ENCODE measurements around the gene PLGRKT. TPM values are rescaled to one million over a fixed set of nuclear protein-coding genes. Genes with fewer than 3 reads are reported as not detected.

Gene PLGRKT
- total and polyA plus RNA-seq, 2 donors (not counting 1 experiment from before 2014, with no cell fraction given): 17.3 to 21.6 TPM

DNA sequence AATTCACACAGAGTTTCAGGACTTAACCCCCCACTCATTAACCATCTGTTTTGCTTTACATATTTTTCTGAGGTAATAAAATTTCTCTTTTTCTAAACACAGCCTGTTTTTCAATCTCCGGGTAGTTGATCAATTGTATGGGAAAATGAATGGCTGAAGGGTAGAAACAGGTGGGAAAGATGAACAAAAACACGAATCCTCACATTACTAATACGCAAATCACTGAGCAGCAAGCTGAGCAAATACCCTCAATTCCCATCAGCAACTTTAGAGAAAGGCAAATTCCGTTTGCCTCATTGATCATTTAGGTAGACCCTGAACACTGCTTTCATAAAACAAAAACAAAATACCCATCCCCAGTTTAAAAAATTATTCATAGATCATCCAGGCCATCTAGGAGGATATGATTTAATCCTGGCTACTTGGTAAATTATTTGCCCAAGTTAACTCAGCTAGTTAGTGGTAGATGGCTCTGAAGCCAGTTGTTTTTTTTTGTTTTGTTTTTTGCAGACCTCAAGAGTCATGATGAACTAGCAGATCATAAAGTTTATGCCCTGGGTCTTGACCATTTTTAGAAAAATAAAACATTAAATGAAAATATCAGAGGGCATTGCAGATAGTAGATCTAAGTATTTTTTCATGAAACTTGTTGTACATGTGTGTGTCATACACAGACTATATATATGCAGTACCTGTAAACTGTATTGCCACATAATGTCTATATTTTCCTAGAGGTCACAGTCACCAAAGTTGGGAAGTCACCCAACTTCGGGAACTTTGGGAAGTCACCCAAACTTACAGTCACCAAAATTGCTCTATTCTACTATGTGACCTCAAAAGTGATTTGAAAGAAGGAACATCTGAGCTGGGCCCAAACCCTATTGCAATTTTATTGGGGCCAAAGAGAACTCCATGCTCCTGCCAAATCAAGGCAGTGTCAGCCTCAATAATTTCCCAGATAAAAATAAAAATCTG, 11.0 kb upstream of the PLGRKT start:
- Histone ChIP-seq H2AFZ (ENCODE audit: low read length) (no peak overlapping the region), H3K9me3 (ENCODE audit: control insufficient read depth, insufficient read depth, low read depth, low read length) (no peaks in the 10 kb centered on the region), H3K4me3 (replicated peaks in 1 of 4; ENCODE audit: control extremely low read depth in 1 of 4, insufficient read depth in 1 of 4, low read depth in 3 of 4, low read length in 4 of 4) (no peak overlapping the region), H3K27me3 (ENCODE audit: control insufficient read depth, insufficient read depth, low read length) (no peaks in the 10 kb centered on the region), H3K9ac (ENCODE audit: insufficient read depth, low read length) (no peak overlapping the region), H3K27ac (ENCODE audit: insufficient read depth, low read length) (no peak overlapping the region), H3K4me1 (ENCODE audit: control insufficient read depth, extremely low read depth, insufficient read depth, low read length) (peaks cover 2% of the 10 kb centered on the region), H3K79me2 (ENCODE audit: control insufficient read depth, insufficient read depth, low read length) (peaks cover 21% of the 10 kb centered on the region), H3K4me2 (ENCODE audit: extremely low read depth, insufficient read depth, low read length) (peak overlapping the region; percentile 88), H3K36me3 (ENCODE audit: control insufficient read depth, insufficient read depth, low read length) (no peaks in the 10 kb centered on the region), H4K20me1 (ENCODE audit: control insufficient read depth, extremely low read depth, insufficient read depth, low read length) (no peaks in the 10 kb centered on the region)
- DNase-seq (ENCODE audit: low read depth in 2 of 2): no peak
- TF ChIP-seq EZH2 (IDR thresholded peaks at IDR 0.05; ENCODE audit: low read length, missing control alignments): no peak
- TF ChIP-seq, protein P1, sequence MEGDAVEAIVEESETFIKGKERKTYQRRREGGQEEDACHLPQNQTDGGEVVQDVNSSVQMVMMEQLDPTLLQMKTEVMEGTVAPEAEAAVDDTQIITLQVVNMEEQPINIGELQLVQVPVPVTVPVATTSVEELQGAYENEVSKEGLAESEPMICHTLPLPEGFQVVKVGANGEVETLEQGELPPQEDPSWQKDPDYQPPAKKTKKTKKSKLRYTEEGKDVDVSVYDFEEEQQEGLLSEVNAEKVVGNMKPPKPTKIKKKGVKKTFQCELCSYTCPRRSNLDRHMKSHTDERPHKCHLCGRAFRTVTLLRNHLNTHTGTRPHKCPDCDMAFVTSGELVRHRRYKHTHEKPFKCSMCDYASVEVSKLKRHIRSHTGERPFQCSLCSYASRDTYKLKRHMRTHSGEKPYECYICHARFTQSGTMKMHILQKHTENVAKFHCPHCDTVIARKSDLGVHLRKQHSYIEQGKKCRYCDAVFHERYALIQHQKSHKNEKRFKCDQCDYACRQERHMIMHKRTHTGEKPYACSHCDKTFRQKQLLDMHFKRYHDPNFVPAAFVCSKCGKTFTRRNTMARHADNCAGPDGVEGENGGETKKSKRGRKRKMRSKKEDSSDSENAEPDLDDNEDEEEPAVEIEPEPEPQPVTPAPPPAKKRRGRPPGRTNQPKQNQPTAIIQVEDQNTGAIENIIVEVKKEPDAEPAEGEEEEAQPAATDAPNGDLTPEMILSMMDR (conservative IDR thresholded peaks at IDR 0.05 in 1 of 2, IDR thresholded peaks at IDR 0.05 in 1 of 2; ENCODE audit: low read depth in 1 of 2, low read length in 2 of 2): no peak

DNA sequence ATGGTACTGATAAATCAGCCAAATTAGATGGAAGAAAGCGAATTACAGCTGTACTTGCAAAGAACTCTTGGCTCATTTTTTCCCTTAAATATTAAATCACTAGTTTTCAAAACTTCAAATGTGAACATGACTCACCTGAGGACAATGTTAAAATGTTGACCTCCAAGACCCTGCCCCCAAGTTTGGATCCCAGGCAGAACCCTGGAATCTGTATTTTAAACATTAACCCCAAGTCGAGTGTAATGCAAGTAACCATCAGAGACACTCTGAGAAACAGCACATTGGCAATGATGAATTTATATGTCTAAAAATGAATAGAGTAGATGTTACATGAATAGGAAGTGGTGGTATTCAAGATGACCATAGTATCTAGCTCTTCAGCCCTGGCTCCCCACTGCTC, 10.3 kb upstream of the PLGRKT start:
- Histone ChIP-seq H3K4me2 (ENCODE audit: extremely low read depth, insufficient read depth, low read length) (no peak overlapping the region), H3K27me3 (ENCODE audit: control insufficient read depth, insufficient read depth, low read length) (no peaks in the 10 kb centered on the region), H3K4me3 (replicated peaks in 1 of 4; ENCODE audit: control extremely low read depth in 1 of 4, insufficient read depth in 1 of 4, low read depth in 3 of 4, low read length in 4 of 4) (no peak overlapping the region), H2AFZ (ENCODE audit: low read length) (no peak overlapping the region), H3K27ac (ENCODE audit: insufficient read depth, low read length) (no peak overlapping the region), H3K9ac (ENCODE audit: insufficient read depth, low read length) (no peak overlapping the region), H3K79me2 (ENCODE audit: control insufficient read depth, insufficient read depth, low read length) (peaks cover 18% of the 10 kb centered on the region), H3K4me1 (ENCODE audit: control insufficient read depth, extremely low read depth, insufficient read depth, low read length) (peaks cover 2% of the 10 kb centered on the region), H3K36me3 (ENCODE audit: control insufficient read depth, insufficient read depth, low read length) (no peaks in the 10 kb centered on the region), H4K20me1 (ENCODE audit: control insufficient read depth, extremely low read depth, insufficient read depth, low read length) (no peaks in the 10 kb centered on the region), H3K9me3 (ENCODE audit: control insufficient read depth, insufficient read depth, low read depth, low read length) (no peaks in the 10 kb centered on the region)
- DNase-seq (ENCODE audit: low read depth in 2 of 2): no peak
- no peak for TF ChIP-seq EZH2 (IDR thresholded peaks at IDR 0.05; ENCODE audit: low read length, missing control alignments)
- TF ChIP-seq, protein P1 (conservative IDR thresholded peaks at IDR 0.05 in 1 of 2, IDR thresholded peaks at IDR 0.05 in 1 of 2; ENCODE audit: low read depth in 1 of 2, low read length in 2 of 2): no peak

DNA sequence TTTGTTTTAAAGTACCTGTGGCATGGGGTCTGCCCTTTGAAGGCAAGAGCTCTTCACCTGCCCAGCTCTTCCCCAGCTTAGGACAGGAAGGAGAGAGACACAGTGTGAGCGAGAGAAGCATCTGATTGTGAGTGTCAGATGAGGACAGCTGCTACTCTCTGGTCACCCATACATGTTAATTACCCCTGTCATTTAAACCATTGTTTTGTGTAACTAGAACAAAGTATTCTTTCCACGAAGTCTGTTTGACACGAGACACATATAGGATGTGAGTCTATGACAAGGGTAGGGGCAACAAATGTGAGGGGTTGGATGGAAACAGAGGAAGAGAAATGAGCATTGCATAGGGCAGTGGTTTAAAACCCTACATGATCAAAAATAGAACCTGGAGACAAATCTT, 9.6 kb upstream of the PLGRKT start:
- TF ChIP-seq EZH2 (IDR thresholded peaks at IDR 0.05; ENCODE audit: low read length, missing control alignments): no peak
- TF ChIP-seq, protein P1 (conservative IDR thresholded peaks at IDR 0.05 in 1 of 2, IDR thresholded peaks at IDR 0.05 in 1 of 2; ENCODE audit: low read depth in 1 of 2, low read length in 2 of 2): no peak
- no peak overlapping the region for H3K9ac ChIP-seq (ENCODE audit: insufficient read depth, low read length)
- H3K4me1 ChIP-seq (ENCODE audit: control insufficient read depth, extremely low read depth, insufficient read depth, low read length): peaks cover 1% of the 10 kb centered on the region
- no peak for DNase-seq (ENCODE audit: low read depth in 2 of 2)
- no peak overlapping the region for H3K4me2 ChIP-seq (ENCODE audit: extremely low read depth, insufficient read depth, low read length)
- H3K36me3 ChIP-seq (ENCODE audit: control insufficient read depth, insufficient read depth, low read length): no peaks in the 10 kb centered on the region
- H3K27me3 ChIP-seq (ENCODE audit: control insufficient read depth, insufficient read depth, low read length): no peaks in the 10 kb centered on the region
- H4K20me1 ChIP-seq (ENCODE audit: control insufficient read depth, extremely low read depth, insufficient read depth, low read length): no peaks in the 10 kb centered on the region
- no peak overlapping the region for H3K4me3 ChIP-seq (replicated peaks in 1 of 4; ENCODE audit: control extremely low read depth in 1 of 4, insufficient read depth in 1 of 4, low read depth in 3 of 4, low read length in 4 of 4)
- no peaks in the 10 kb centered on the region for H3K9me3 ChIP-seq (ENCODE audit: control insufficient read depth, insufficient read depth, low read depth, low read length)
- H3K79me2 ChIP-seq (ENCODE audit: control insufficient read depth, insufficient read depth, low read length): peaks cover 13% of the 10 kb centered on the region
- H3K27ac ChIP-seq (ENCODE audit: insufficient read depth, low read length): no peak overlapping the region
- H2AFZ ChIP-seq (ENCODE audit: low read length): no peak overlapping the region

Measured in fibroblast of lung (primary cell).